Keratinocyte (primary cell): ENCODE results near the gene HOXA5.

Source experiments
- EZH2 ChIP-seq: IDR thresholded peaks from one replicate; pipeline ENCODE4 v1.6.1; 2012; ENCODE audit warnings: inconsistent platforms, mild to moderate bottlenecking, low read length, moderate library complexity
- TF ChIP-seq, protein P1 (sequence below), 3 experiments: IDR thresholded peaks in 1 of 3; conservative IDR thresholded peaks in 1 of 3; optimal IDR thresholded peaks in 1 of 3; 2 replicates in 2 of 3; 3 replicates in 1 of 3; pipeline versions ENCODE3 to v1.5.1; 2011; ENCODE audit warnings: low read length in 3 of 3, mild to moderate bottlenecking in 3 of 3, moderate library complexity in 2 of 3, control low read depth in 1 of 3, inconsistent platforms in 1 of 3; ENCODE audit not compliant: insufficient read depth in 2 of 3; ENCODE audit errors: extremely low read depth in 1 of 3

DNA sequence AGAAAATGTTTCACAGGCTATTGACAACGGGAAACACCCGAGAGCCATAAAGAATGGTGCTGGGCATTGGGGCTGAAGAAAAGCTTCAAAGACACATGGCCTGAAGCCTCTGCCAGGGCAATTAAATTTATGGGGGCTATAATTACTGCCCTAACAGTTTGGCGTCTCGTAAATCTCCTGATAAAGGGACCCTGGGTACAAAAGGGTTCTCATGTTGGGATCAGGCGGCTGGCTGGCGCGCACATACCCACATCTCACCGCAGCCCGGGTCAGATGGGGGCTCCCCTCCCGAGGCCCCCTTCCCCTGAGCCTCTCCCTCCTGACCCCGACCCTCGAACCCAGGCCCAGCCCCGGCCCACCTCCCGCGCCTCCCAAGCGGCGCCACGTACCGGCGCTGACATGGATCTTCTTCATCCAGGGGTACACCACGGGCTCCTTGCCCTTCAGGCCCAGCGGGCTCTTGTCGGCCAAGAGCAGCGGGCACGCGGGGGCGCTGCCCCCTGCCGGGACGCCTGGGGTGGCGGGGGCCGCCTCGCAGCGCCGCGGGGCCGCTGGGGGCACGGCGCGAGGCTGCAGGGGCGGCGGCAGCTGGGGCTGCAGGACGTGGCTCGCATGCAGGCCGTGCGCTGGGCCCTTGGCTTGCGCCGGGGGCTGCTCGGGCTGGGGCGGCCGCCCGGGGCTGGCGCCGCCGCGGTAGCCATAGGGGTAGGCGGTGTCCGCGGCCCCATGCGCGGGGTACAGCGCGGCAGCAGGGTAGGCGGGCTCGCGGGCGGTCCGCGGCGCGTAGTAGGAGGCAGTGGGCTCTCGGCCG lies 13.5 kb downstream of the HOXA5 start:
- TF ChIP-seq, protein P1, sequence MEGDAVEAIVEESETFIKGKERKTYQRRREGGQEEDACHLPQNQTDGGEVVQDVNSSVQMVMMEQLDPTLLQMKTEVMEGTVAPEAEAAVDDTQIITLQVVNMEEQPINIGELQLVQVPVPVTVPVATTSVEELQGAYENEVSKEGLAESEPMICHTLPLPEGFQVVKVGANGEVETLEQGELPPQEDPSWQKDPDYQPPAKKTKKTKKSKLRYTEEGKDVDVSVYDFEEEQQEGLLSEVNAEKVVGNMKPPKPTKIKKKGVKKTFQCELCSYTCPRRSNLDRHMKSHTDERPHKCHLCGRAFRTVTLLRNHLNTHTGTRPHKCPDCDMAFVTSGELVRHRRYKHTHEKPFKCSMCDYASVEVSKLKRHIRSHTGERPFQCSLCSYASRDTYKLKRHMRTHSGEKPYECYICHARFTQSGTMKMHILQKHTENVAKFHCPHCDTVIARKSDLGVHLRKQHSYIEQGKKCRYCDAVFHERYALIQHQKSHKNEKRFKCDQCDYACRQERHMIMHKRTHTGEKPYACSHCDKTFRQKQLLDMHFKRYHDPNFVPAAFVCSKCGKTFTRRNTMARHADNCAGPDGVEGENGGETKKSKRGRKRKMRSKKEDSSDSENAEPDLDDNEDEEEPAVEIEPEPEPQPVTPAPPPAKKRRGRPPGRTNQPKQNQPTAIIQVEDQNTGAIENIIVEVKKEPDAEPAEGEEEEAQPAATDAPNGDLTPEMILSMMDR (optimal IDR thresholded peaks at IDR 0.05 in 1 of 3, IDR thresholded peaks at IDR 0.05 in 1 of 3, conservative IDR thresholded peaks at IDR 0.05 in 1 of 3; ENCODE audit: extremely low read depth in 1 of 3, insufficient read depth in 2 of 3, low read length in 3 of 3), result peak in 2 of 3 experiments; percentile 19 to 45
- TF ChIP-seq EZH2, result no peak
